ENCODE measurements around the gene SPECC1.
"Not testable (repeated sequence)": the region's sequence is repeated elsewhere in the genome, so short reads cannot be mapped to it uniquely, and the experiment has no call there.

SPECC1 gene

DNA sequence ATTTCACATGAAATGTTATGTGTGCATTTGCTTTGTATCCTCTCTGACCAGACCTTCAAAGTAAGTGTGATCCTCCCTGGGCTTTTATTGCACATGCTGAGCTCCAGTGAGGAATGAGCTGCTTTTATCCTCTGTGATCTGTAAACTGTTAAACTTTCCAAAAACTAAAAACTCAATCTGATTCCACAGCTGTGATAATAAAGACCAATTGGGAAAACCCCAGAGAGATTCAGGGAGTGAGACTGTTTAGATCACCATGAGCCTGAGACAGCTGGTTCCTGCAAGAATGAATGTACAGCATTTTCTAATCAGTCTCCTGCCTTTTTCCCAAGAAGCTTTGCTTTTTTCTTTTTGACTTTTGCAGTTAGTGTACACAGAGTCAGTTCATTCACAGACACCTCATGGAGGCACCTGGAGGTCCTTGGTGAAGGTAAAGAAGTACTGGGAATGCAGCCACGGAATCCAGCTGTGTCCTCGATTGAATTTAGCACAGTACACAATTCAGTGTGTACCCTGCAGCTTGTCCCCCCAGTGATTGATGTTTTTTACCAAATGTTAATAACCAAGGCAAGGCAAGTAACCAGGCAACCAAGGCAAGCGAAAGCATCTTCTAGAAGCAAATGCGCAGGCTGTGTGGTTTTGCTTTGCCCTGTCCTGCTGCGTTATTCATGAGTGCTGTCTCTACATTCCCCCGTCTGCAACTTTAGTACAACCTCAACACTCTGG is 275.6 kb downstream of the SPECC1 start:
- DNase-seq: no peak

DNA sequence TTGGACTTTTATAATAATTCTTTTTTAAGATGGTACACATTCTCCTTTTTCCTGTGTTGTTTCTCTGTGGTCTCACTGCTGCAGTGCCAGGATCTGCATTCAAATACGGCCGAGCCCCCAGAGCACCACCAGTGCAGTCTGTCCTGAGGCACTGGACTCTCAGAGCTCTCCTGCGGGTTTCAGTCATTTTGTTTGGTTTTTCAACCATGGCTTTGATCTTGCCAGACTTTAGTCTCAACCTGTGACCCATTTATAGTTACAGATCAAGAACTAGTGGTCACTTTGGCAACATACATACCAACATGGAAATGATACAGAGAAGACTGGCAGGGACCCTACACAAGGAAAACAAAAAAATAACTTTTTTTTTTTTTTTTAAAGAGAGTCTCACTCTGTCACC is 280.8 kb downstream of the SPECC1 start:
- no peak for DNase-seq

DNA sequence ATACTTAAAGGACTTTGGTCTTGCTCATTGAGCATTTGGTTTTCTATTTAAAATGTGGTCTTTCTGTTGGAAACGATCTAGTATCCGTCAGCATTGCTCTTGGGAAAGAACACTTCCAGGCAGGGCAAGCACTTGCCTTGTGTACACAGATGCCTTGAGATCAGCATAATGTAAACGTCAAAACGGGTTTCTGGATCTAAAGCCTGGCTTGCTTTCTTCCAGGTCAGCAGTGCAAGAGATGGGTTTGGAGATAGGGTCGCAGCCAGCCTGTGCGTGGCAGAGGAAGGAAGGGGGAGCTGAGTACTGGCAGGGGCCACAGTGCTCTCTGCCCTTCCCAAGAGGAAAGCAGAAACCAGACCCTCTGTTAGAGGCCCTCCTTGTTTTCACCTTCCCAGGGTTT is 282.7 kb downstream of the SPECC1 start:
- DNase-seq: no peak

DNA sequence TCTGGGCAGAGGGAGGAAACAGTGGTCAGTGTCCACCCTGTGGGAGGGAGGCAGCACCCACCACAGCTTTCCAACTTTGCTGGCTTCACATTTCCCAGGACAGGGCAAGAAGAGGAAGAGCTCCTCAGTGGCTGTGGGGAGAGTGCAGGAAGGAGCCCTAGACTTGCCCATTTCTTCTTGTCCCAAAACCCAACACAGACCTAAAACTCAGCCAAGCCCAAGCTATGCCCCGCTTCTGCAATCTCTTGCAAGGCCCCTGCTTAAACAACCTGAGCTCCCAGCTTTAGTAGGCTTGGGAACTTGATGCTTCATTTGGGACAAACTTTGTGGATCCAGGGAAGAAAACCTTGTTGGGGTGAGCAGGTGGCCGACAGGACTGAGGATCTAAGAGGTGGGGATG is 284.3 kb downstream of the SPECC1 start:
- DNase-seq: no peak

DNA sequence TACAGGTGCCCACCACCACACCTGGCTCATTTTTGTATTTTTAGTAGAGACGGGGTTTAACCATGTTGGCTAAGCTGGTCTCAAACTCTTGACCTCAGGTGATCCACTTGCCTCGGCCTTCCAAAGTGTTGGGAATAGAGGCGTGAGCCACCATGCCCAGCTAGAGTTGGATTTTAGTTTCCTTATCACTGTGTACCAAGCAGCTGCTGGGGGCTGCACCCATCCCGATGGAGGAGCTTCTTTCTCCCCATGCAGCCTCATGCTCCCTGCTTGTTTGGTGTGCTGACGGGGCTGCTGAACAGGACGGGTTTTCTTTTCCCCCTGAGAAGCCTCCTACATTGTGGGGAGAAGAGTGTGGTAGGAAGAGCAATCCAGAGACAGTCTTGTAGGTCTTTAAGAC is 285.0 kb downstream of the SPECC1 start:
- no peak for DNase-seq

DNA sequence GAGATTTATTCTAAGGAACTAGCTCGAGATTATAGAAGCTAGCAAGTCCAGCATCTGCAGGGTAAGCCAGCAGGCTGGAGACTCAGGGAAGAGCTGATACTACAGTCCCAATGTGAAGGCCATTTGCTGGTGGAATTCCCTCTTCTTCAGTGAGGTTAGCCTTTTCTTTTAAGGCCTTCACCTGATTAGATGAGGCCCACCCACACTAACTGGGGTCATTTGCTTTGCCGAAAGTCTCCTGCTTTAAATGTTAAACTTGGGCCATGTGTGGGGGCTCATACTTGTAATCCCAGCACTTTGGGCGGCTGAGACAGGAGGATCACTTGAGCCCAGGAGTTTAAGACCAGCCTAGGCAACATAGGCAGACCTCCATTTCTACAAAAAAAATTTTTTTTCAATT is 289.9 kb downstream of the SPECC1 start:
- DNase-seq: no peak

DNA sequence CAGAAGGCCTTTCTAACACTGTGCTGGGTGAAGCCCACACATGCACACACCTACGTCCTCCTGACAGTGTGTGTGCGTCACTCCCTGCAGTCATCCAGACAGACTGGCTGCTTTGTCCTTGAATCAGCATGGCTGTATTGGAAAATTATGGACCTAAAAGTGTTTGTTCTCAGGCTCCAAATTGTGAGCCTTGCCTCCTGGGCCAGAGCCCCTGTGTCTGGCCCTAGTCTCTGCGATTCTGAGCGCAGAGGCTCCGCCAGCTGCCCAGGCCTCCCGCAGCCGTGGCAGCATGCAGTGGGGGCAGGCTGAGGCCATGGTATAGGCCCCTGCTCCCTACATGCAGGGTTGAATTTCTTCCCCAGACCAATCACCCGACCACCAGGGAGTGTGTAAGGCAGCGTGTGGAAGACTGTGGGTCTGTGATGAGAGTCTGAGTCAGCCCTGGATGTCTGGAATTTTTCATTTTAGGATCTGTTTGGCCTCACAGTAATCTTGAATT is 291.3 kb downstream of the SPECC1 start:
- DNase-seq: no peak

DNA sequence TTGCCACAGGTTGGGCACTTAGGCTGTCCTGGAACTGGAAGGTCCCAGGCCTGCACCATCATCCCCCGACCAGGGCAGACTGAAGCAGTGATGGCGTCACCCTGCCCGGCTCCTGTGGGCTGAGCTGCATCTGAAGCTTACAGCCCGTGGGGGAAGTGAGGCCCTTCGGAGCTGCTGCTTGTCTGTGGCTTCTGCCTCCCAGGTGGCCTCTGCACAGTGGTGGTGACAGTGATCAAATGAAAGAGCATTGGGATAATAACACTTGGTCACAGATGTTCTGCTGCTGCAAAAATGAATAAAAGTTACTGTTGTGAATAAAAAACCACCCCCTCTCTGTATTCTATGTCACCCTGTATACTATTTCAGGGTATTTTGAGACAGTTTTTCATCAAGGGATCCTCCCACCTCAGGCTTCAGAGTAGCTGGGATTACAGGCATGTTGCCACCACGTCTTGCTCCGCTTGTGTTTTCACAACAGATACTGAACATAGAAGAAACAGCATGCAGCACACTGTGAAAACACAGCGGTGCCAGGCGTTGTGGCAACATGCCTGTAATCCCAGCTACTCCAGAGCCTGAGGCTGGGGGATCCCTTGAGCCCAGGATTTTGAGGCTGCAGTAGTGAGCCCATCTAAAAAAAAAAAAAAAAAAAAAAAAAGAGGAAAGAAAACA is 293.2 kb downstream of the SPECC1 start:
- DNase-seq: no peak

DNA sequence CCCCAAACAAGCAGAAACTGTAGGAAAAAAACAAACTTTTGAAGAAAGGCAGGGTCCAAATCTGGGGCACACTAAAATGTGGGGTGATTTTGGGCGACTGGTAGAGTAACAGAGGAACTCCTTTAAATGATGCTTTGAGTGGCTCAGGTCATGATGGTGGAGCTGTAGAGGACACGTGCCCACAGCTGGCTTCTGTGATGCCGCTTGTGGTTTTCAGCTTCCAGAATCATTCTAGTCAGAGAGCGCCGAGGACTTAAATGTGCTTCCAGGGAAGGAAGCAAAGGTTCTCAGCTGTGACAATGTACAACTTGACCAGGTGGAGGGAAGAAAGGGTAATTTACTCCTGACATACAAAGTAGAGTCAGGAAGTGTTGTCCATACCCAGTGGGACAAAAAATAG is 295.8 kb downstream of the SPECC1 start:
- DNase-seq: no peak

DNA sequence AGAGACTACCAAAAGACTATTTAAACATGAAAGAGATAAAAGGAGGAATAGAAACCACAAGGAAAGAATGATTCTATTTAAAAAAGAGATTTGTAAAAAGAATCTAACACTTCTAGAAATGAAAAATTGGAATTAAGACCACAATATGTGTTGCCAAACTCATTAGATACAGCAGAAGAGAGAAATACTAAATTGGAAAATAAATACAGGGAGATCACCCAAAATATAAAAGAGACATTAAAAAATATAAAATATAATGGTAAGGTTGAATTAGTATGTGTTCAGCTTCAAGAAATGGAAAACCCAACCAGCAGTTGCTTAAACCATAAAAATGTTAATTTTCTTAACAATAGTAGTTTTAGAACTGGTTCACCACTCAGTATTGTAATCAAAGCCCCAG is 297.8 kb downstream of the SPECC1 start:
- DNase-seq: no peak

DNA sequence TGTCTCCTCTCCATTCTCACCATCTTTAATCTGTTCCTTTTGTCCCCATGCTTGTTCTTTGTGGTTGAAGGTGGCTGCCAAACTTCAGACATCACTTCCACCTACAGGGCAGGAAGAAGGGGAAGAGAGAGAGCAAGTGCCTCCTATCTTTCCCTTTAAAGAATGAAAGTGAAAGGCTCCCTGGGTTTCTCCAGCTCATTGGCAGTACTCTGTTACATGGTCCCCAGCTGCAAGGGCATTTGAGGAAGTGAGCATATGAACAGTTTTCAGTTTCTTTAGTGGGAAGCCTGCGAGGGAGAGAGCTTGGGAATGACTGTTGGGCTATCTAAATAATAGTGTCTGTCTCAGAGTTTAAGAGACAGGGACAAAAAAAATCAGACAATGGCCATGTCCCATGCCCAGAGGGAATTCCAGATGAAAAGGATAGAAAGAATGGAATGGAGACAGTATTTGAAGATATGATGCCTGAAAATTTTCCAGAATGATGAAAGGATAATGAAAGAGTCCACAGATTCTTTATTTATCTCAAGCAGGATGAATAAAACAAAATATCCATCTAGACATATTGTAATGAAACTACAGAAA is 298.3 kb downstream of the SPECC1 start:
- DNase-seq: no peak

DNA sequence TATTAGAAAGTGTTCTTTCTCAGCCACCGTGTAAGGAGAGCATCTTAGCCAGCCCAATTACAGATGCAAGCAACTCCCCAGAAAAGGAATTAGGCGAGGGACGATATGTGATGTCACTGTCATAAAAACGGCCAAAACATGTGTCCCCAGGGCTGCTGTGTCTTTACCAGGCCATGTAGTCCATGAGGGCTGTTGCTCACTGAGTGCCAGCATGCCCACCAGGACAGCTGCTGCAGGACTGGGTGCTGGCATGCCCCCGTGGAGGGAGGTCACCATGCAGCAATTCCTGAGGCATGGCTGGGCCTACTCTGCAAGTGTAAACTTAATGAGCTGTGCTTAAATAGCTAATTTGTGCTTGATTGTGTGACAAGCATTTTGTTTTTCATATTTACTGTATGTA is 301.3 kb downstream of the SPECC1 start:
- DNase-seq: no peak

DNA sequence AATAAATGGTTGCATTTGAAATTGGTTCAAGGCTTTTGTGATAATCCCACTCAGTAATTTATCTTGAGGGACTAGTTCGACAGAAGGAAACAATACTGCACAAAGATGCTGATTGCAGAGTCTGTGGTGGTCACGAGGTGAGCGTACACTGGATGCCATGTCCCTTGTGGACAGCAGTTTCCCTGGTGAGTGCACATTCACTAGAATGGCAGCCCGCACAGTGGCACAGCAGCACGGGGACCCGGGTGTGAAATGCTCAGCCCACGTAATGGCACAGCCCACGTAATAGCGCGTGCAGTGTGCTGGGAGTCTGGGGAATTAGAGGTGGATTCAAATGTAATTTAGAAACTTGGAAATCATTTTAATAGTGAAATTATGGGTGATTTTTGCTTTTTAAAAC is 304.1 kb downstream of the SPECC1 start:
- DNase-seq: no peak

DNA sequence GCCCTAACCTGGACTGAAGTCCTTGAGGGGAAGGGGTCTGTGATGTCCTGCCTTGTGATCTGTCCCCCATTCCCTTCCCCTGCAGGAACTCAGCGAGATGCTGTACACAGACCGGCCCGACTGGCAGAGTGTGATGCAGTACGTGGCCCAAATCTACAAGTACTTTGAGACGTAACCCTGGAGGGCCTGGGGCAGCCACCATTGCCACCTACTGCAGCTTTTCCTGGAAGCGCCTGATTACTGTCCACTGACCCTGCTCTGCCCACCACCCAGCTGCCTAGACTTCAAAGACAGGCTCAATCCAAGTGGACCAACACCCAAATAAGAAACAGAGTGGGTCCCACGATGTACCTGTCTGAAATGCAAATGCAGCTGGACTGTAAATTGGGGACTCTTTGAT is 304.7 kb downstream of the SPECC1 start:
- no peak for DNase-seq

DNA sequence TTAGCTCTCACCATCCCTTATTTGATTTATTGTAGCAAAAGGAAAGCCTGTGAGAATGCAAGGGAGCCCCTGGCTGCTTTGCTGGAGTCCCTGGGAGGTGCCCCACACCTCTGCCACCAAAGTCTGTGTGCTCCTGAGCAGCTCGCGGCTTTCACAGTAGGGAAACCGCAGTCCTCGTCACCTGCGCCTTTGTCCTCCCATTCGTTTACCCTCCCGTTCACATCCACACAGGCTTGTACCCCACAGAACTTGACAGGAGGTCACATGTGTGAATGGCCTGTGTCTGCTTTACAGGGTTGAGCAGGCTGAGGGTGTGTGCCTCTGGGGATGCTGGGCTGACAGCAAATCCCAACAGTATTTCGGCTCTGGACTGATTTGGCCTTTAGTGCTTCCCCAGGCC is 305.7 kb downstream of the SPECC1 start:
- DNase-seq: no peak

DNA sequence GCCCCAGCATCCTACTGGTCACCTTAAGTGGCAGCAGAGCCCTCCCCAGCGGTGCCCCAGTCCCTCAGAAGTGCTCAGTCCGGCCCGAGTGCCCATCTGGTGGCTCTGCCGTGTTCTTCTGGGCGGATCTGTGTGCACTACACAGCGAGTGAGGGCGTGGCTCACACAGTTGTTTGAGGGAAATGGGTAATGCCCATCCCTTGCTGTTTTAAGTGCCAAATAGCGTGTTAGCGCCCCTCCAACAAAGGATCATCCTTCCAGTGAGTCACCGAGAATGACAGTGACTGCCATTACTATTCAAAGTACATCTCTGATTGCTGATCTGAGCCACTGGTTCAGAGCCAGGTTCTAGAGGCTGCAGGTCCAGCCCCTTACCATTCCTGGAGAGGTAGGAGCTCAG is 306.2 kb downstream of the SPECC1 start:
- no peak for DNase-seq

DNA sequence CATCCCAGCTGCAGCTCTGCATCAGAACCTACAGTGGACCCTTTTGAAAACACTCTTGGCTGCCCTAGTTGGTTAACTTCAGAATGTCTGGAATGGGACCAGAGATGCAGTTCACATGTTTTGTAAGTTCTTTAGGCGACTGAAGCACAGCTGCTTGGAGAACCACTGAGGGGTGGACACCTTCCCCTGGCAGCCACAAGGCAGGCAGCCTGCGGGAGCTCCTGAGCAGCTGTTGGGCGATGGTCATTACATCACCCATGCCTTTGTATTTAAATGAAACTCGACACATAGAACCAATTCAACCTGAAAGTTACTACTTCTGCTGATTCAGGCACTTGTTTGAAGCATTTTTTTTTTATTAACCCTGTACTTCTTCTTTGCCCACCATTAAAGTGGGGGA is 306.7 kb downstream of the SPECC1 start:
- DNase-seq: no peak

DNA sequence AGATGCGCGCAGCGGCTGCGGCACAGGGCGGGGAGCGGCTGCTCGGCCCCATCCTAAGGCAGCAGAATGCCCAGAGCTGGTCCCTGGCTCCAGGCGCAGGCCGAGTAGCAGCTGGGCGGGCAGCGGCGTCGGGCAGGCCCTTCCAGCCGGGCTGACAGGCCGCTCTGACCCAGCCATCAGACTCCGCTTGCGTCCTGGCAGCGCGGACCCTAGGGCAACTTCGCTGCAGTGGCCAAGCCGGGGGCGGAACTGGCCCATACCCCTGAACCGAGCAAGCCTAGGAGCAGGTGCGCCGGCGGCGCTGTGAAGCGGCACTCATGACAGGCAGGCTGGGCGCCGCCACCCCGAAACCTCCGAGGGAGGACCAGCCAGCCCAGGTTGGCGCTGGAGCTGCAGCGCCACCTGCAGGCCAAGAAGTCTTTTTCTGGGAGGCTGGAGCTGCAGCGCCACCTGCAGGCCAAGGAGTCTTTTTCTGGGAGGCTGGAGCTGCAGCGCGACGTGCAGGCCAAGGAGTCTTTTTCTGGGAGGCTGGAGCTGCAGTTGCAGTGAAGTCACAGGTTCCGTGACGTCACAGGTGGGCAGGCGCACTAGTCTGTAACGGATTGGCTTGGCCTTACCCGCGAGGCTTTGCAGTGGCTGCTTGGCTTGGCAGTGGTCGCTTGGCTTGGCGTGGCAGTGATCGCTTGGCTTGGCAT is 311.5 kb downstream of the SPECC1 start:
- DNase-seq: not testable (repeated sequence)

DNA sequence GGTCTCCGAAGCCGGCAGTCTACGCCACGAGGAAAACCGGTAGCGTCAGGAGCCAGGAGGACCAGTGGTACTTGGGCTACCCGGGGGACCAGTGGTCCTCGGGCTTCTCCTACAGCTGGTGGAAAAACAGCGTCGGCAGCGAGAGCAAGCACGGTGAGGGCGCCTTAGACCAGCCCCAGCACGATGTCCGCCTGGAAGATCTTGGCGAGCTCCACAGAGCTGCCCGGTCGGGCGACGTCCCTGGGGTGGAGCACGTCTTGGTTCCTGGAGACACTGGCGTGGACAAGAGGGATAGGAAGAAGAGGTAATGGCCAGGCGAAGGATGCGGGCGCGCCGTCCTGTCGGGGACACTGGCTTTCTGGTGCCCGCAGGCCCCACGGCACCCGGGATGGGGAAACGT is 312.2 kb downstream of the SPECC1 start:
- not testable (repeated sequence) for DNase-seq

DNA sequence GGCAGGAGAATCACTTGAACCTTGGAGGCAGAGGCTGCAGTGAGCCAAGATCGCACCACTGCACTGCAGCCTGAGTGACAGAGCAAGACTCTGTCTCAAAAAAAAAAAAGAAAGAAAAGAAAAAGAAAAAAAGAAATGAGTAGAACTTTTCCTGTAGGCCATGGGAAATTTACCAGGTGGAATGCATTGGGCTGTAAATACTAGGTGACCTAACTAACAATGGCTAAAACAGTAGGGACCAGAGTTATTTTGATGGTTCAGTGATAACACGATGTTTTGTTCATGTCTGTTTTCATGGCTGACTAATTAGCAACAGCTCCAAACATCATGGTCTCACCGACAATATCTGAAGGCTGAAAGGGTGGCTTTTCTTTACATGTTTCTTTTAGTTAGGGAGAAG is 318.6 kb downstream of the SPECC1 start:
- DNase-seq: not testable (repeated sequence)

DNA sequence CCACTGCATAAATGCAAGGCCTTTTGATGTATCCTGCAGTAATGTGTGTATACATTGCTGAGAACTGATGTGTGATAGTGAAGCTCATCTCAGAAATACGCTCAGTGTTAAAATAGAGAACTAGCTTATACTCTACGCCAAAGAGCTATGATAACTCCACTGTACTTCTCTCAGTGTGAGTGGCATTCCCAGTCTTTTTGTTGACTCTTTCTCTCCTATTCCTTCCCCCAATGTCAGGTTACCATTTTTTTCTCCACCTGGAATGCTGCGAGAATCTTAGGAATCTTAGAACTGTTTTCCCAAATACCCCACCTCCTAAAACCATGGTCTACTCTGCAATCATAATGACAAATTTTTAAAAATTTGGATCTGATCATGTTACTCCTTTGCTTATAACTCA is 342.2 kb downstream of the SPECC1 start:
- DNase-seq: not testable (repeated sequence)

DNA sequence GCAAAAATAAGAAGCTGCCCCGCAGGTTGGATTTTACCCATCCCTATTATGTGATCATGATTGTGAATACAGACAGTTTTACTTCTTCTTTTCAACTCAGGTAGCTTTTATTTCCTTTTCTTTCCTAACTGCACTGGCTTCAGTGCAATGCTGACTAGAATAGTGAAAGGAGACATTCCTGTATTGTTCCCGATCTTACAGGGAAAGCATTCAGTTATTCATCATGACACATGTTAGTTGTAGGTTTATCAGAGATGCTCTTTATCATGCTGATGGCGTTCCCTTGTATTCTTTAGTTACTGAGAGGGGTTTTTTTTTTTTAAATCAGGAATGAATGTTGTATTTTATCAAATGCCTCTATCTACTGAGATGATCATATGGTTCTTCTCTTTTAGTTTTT is 343.4 kb downstream of the SPECC1 start:
- DNase-seq: not testable (repeated sequence)

DNA sequence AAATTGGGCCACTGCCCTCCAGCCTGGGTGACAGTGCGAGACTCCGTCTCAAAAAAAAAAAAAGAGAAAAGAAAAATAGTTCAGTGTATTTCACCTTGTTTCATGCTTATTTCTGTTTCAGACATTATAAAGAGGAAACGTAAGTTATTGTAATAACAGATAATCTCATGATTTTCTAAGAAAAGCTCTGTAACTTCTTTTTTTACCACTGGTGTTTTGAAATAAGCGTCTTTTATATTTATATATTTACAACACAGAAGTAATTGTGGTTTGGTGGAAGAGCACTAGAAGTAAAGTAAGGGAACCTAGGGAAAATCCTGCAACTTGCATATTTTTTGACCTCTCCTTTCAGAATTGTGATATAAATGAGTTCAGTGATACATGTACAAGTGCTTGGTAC is 354.7 kb downstream of the SPECC1 start:
- DNase-seq: not testable (repeated sequence)

Data from NCI-H526 treated with DMSO at 0.1 percent for 48 hours (cell line).